Measurements from ENCODE around the gene ARHGAP11A. TPM values are rescaled to one million over a fixed set of nuclear protein-coding genes. Genes with fewer than 3 reads are reported as not detected.

ARHGAP11A gene
- total RNA-seq, 1 donor from 2014 or later = 19.7 TPM

DNA sequence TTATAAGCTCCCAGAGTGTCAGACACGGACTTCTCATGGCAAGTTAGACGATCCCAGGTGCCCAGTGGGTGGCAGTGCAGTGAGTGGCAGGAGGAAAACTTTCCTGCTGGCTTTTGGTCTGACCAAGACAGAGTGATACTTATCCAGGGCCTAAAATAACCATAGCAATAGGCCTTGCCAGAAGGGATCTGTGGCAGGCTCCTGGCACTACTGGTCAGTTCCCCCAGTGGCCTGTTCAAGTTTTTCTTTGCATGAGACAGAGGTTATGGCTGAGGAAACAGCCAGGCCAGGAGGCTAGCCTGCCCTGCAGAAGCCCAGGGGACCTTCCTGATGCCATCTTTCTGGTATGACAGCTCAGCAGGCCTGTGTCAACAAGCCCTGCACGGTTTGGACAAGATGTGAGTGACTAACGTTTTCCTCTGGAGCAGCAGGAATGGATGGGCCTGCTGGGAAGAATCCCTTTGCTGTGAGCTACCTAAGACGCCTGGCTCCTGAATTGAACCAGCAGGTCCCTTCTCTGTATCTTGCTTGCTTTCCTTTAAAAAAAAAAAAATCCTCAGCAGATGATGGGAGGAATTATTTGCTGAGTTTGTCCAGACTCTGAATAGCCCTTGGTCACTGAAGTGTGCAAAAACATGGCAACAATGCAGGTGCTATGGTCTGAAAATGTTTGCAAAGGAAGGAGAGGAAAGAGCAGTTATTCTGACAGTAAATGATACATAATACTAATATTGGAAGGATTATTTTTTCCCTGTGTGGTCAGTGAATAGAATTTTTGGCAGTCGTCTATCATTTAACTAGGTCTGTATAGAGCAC, 44.2 kb downstream of the ARHGAP11A start:
- no peak overlapping the region for H3K4me3 Mint-ChIP-seq (ENCODE audit: unreplicated experiment)
- H3K27me3 Mint-ChIP-seq (ENCODE audit: unreplicated experiment) = peaks cover 3% of the 10 kb centered on the region
- H3K27ac Mint-ChIP-seq (ENCODE audit: unreplicated experiment) = no peak overlapping the region
- TF ChIP-seq, protein P1, sequence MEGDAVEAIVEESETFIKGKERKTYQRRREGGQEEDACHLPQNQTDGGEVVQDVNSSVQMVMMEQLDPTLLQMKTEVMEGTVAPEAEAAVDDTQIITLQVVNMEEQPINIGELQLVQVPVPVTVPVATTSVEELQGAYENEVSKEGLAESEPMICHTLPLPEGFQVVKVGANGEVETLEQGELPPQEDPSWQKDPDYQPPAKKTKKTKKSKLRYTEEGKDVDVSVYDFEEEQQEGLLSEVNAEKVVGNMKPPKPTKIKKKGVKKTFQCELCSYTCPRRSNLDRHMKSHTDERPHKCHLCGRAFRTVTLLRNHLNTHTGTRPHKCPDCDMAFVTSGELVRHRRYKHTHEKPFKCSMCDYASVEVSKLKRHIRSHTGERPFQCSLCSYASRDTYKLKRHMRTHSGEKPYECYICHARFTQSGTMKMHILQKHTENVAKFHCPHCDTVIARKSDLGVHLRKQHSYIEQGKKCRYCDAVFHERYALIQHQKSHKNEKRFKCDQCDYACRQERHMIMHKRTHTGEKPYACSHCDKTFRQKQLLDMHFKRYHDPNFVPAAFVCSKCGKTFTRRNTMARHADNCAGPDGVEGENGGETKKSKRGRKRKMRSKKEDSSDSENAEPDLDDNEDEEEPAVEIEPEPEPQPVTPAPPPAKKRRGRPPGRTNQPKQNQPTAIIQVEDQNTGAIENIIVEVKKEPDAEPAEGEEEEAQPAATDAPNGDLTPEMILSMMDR (IDR thresholded peaks at IDR 0.05; ENCODE audit: unreplicated experiment) = no peak
- H3K4me1 Mint-ChIP-seq (ENCODE audit: unreplicated experiment) = peaks cover 2% of the 10 kb centered on the region
- H3K9me3 Mint-ChIP-seq (ENCODE audit: unreplicated experiment) = no peaks in the 10 kb centered on the region
- H3K36me3 Mint-ChIP-seq (ENCODE audit: low read depth, unreplicated experiment) = no peaks in the 10 kb centered on the region
- no peak for DNase-seq (ENCODE audit: low spot score)

DNA sequence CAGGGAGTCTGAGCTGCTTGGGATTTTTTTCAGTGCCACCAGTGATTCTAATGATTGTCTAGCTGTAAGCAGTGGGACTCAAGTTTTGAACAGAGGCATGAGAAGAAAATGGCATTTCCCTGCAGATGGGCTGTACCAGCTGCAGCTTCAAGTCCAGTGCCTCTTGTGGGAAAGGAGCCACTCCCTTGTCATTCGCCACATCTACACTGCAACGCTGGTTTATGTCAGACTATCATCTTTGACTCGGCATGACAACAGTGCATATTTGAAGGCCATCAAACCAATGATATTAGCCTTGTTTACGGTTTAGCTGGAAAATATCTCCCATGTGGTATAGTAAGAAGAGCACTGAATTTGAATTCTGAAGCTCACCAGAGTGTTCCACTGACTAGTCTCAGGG, 48.4 kb downstream of the ARHGAP11A start:
- Mint-ChIP-seq H3K9me3 (ENCODE audit: unreplicated experiment) (no peaks in the 10 kb centered on the region), H3K36me3 (ENCODE audit: low read depth, unreplicated experiment) (no peaks in the 10 kb centered on the region), H3K27me3 (ENCODE audit: unreplicated experiment) (peaks cover 5% of the 10 kb centered on the region), H3K4me1 (ENCODE audit: unreplicated experiment) (no peaks in the 10 kb centered on the region), H3K4me3 (ENCODE audit: unreplicated experiment) (no peak overlapping the region), H3K27ac (ENCODE audit: unreplicated experiment) (no peak overlapping the region)
- DNase-seq (ENCODE audit: low spot score) = no peak
- TF ChIP-seq, protein P1 (IDR thresholded peaks at IDR 0.05; ENCODE audit: unreplicated experiment) = no peak

DNA sequence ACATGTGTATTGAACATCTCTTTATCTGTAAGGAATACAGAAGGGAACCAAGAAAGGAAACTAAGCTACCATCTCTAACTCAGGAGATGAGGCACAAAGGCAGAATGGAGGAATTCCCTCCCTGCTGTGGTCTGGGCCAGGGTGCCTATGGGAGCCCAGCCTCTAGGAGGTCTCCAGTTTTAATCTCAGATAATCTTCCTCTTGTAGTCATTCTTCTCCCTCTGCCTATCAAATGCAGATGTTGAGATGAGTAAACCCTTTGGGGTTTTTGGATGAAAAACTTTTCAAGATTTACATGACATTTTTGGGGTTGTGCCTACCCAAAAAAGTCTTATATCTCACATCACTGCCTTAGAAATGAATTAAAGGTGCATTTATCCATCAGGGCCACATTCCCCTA, 49.5 kb downstream of the ARHGAP11A start:
- H3K9me3 Mint-ChIP-seq (ENCODE audit: unreplicated experiment) = no peaks in the 10 kb centered on the region
- no peak overlapping the region for H3K4me3 Mint-ChIP-seq (ENCODE audit: unreplicated experiment)
- H3K27me3 Mint-ChIP-seq (ENCODE audit: unreplicated experiment) = peaks cover 5% of the 10 kb centered on the region
- H3K36me3 Mint-ChIP-seq (ENCODE audit: low read depth, unreplicated experiment) = no peaks in the 10 kb centered on the region
- H3K27ac Mint-ChIP-seq (ENCODE audit: unreplicated experiment) = no peak overlapping the region
- H3K4me1 Mint-ChIP-seq (ENCODE audit: unreplicated experiment) = no peaks in the 10 kb centered on the region
- TF ChIP-seq, protein P1 (IDR thresholded peaks at IDR 0.05; ENCODE audit: unreplicated experiment) = no peak
- DNase-seq (ENCODE audit: low spot score) = no peak

DNA sequence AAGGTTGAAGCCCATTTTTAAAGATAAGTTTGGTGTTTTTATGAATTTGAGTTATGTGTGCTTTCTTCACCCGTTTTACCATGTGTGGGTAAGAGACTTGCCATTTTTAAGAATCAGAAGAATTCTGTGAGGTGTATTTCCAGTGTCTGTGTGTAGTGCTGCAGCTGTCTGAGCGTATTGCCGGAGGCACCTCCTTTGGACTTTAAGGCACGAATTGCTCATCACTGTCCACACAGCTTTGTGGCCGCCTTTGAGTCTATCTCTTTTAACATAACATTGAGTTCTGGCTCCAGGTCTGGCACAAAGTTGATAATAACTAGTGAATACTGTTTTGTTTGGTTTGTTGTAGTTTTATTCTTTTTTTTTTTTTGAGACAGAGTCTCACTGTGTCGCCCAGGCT, 52.0 kb downstream of the ARHGAP11A start:
- Mint-ChIP-seq H3K27me3 (ENCODE audit: unreplicated experiment) (peaks cover 4% of the 10 kb centered on the region), H3K9me3 (ENCODE audit: unreplicated experiment) (no peaks in the 10 kb centered on the region), H3K36me3 (ENCODE audit: low read depth, unreplicated experiment) (no peaks in the 10 kb centered on the region), H3K27ac (ENCODE audit: unreplicated experiment) (no peak overlapping the region), H3K4me1 (ENCODE audit: unreplicated experiment) (no peaks in the 10 kb centered on the region), H3K4me3 (ENCODE audit: unreplicated experiment) (no peak overlapping the region)
- TF ChIP-seq, protein P1 (IDR thresholded peaks at IDR 0.05; ENCODE audit: unreplicated experiment) = no peak
- DNase-seq (ENCODE audit: low spot score) = no peak

DNA sequence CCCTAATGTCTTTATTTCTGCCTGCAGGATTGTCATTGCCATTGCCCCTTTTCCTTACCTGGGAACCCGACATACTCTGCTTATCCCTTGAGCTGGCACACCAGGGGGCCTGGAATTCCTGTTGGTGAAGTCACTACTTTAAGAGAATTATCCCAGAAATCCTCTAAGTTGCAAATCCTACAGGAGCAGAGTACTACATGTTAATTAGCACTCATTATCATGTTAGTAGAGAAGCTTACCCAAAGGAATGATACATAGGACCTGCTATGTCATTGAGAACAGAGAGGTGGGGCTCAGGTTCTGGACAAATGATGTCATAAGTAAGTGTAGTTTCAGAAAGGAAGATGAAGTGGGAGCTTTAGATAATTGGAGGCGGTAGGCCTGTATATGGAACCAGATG, 53.6 kb downstream of the ARHGAP11A start:
- TF ChIP-seq, protein P1 (IDR thresholded peaks at IDR 0.05; ENCODE audit: unreplicated experiment) = no peak
- H3K36me3 Mint-ChIP-seq (ENCODE audit: low read depth, unreplicated experiment) = no peaks in the 10 kb centered on the region
- no peak overlapping the region for H3K4me3 Mint-ChIP-seq (ENCODE audit: unreplicated experiment)
- no peak for DNase-seq (ENCODE audit: low spot score)
- no peaks in the 10 kb centered on the region for H3K9me3 Mint-ChIP-seq (ENCODE audit: unreplicated experiment)
- peaks cover 2% of the 10 kb centered on the region for H3K27me3 Mint-ChIP-seq (ENCODE audit: unreplicated experiment)
- H3K4me1 Mint-ChIP-seq (ENCODE audit: unreplicated experiment) = no peaks in the 10 kb centered on the region
- no peak overlapping the region for H3K27ac Mint-ChIP-seq (ENCODE audit: unreplicated experiment)

All from endothelial cell (in vitro differentiated cells).